ENCODE data around the gene SPATA13. TPM values are rescaled to one million over a fixed set of nuclear protein-coding genes. Genes with fewer than 3 reads are reported as not detected.

SPATA13 gene
- total and polyA plus RNA-seq, 8 donors = 3.6 to 156 (median 48.6) TPM

DNA sequence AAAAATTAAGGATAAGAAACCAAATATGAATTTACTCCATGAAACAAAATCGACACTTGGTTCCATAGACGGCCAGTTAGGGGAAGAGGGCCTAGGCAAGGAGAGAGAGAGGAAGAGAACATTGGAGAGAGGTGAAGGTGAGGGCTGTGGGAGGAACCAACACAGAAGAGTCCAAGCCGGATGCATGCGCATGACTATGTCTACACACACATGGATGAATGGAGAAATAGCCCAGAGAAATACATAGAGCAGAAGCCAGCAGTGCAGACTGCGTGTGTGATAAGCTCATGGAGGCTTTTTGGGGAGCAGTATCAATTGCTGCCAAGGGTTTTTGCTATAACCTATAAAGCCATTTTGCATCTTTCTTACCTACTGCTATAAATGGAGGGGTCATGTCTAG, 81.6 kb downstream of the SPATA13 start:
- H3K36me3 ChIP-seq = no peaks in the 10 kb centered on the region
- DNase-seq = no peak
- no peak overlapping the region for H3K27ac ChIP-seq
- no peaks in the 10 kb centered on the region for H3K9me3 ChIP-seq
- intact Hi-C loops (cut with DNase I; ENCODE audit: low total_unique reads) = no loop called here
- 79 to 93% (median 83%) methylated on average over 5 of the region's 5 CpGs for WGBS, 5 donors
- H3K4me1 ChIP-seq = peaks cover 0 to 17% (median 3%) of the 10 kb centered on the region in 4 donors
- no peak for TF ChIP-seq POLR2AphosphoS5 (IDR thresholded peaks at IDR 0.05)
- no peak for TF ChIP-seq POLR2A (IDR thresholded peaks at IDR 0.05)
- TF ChIP-seq, protein P1, sequence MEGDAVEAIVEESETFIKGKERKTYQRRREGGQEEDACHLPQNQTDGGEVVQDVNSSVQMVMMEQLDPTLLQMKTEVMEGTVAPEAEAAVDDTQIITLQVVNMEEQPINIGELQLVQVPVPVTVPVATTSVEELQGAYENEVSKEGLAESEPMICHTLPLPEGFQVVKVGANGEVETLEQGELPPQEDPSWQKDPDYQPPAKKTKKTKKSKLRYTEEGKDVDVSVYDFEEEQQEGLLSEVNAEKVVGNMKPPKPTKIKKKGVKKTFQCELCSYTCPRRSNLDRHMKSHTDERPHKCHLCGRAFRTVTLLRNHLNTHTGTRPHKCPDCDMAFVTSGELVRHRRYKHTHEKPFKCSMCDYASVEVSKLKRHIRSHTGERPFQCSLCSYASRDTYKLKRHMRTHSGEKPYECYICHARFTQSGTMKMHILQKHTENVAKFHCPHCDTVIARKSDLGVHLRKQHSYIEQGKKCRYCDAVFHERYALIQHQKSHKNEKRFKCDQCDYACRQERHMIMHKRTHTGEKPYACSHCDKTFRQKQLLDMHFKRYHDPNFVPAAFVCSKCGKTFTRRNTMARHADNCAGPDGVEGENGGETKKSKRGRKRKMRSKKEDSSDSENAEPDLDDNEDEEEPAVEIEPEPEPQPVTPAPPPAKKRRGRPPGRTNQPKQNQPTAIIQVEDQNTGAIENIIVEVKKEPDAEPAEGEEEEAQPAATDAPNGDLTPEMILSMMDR (IDR thresholded peaks at IDR 0.05) = no peak
- TF ChIP-seq EP300 (IDR thresholded peaks at IDR 0.05) = no peak
- H3K4me3 ChIP-seq = no peak overlapping the region
- no peaks in the 10 kb centered on the region for H3K27me3 ChIP-seq

GRCh38 chr13:24243302-24243701, 82.8 kb downstream of the SPATA13 start:
- Histone ChIP-seq H3K4me3 (no peak overlapping the region), H3K4me1 (peaks cover 0 to 16% (median 1%) of the 10 kb centered on the region in 4 donors), H3K36me3 (no peaks in the 10 kb centered on the region), H3K9me3 (no peaks in the 10 kb centered on the region), H3K27ac (no peak overlapping the region), H3K27me3 (no peaks in the 10 kb centered on the region)
- no peak for TF ChIP-seq POLR2AphosphoS5 (IDR thresholded peaks at IDR 0.05)
- no peak for TF ChIP-seq POLR2A (IDR thresholded peaks at IDR 0.05)
- TF ChIP-seq EP300 (IDR thresholded peaks at IDR 0.05) = no peak
- TF ChIP-seq, protein P1 (IDR thresholded peaks at IDR 0.05) = no peak
- intact Hi-C loops (cut with DNase I; ENCODE audit: low total_unique reads) = no loop called here
- DNase-seq = no peak
- WGBS, 5 donors = 65 to 80% (median 74%) methylated on average over 2 of the region's 2 CpGs

GRCh38 chr13:24244802-24245201, 84.3 kb downstream of the SPATA13 start:
- DNase-seq = no peak
- peaks cover 0 to 6% (median 0%) of the 10 kb centered on the region in 4 donors for H3K4me1 ChIP-seq
- no peaks in the 10 kb centered on the region for H3K27me3 ChIP-seq
- H3K4me3 ChIP-seq = no peak overlapping the region
- H3K9me3 ChIP-seq = no peaks in the 10 kb centered on the region
- TF ChIP-seq, protein P1 (IDR thresholded peaks at IDR 0.05) = no peak
- TF ChIP-seq POLR2AphosphoS5 (IDR thresholded peaks at IDR 0.05) (no peak), EP300 (IDR thresholded peaks at IDR 0.05) (no peak), POLR2A (IDR thresholded peaks at IDR 0.05) (no peak)
- H3K36me3 ChIP-seq = peaks cover 0 to 9% (median 6%) of the 10 kb centered on the region in 4 donors
- H3K27ac ChIP-seq = no peak overlapping the region
- WGBS, 5 donors = 76 to 94% (median 83%) methylated on average over 6 of the region's 6 CpGs
- intact Hi-C loops (cut with DNase I; ENCODE audit: low total_unique reads) = no loop called here

DNA sequence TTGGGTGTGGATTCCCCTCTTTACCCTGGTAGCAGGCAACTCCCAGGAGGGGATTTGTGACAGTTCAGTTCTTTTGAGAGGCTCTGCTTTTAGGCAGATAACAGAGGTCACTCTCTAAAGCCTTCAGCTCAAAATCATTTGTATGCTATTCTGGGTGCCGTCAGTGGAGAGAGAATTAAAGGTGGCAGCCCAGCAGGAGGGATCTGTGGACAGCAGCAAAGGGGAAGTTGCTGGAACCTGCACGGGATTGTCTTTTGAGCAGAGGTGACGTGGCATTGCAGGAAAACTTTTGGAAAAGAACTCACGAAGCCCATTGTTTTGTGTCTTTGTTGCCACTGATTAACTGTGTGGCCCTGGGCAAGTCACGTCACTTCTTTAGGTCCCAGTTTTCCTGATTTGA, 86.5 kb downstream of the SPATA13 start:
- no peak overlapping the region for H3K27ac ChIP-seq
- peaks cover 6 to 21% (median 18%) of the 10 kb centered on the region in 4 donors for H3K36me3 ChIP-seq
- intact Hi-C loops (cut with DNase I; ENCODE audit: low total_unique reads) = no loop called here
- DNase-seq = no peak
- H3K4me3 ChIP-seq = no peak overlapping the region
- 84 to 90% (median 88%) methylated on average over 5 of the region's 5 CpGs for WGBS, 5 donors
- no peaks in the 10 kb centered on the region for H3K27me3 ChIP-seq
- H3K9me3 ChIP-seq = no peaks in the 10 kb centered on the region
- H3K4me1 ChIP-seq = peaks cover 0 to 6% (median 0%) of the 10 kb centered on the region in 4 donors
- TF ChIP-seq, protein P1 (IDR thresholded peaks at IDR 0.05) = no peak
- no peak for TF ChIP-seq POLR2A (IDR thresholded peaks at IDR 0.05)
- TF ChIP-seq POLR2AphosphoS5 (IDR thresholded peaks at IDR 0.05) = no peak
- no peak for TF ChIP-seq EP300 (IDR thresholded peaks at IDR 0.05)

Data from stomach (tissue), 9 donors.